ENCODE measurements around the gene SUMF1. TPM values are rescaled to one million over a fixed set of nuclear protein-coding genes. Genes with fewer than 3 reads are reported as not detected.

The SUMF1 gene
- total RNA-seq, 1 donor from 2014 or later, result 27.9 TPM

- DNase-seq (ENCODE audit: extremely low spot score, unreplicated experiment), result no peak
- peaks cover 16% of the 10 kb centered on the region for H3K27me3 Mint-ChIP-seq
- H3K4me1 Mint-ChIP-seq (ENCODE audit: unreplicated experiment), result no peaks in the 10 kb centered on the region
- no peak overlapping the region for H3K4me3 Mint-ChIP-seq
- H3K9me3 Mint-ChIP-seq, result no peaks in the 10 kb centered on the region
- H3K36me3 Mint-ChIP-seq, result no peaks in the 10 kb centered on the region
- no peak overlapping the region for H3K27ac Mint-ChIP-seq
- no peak for TF ChIP-seq CTCF (conservative IDR thresholded peaks at IDR 0.05)
Measured at GRCh38 chr3:4474683-4475490, 7.8 kb upstream of the SUMF1 start.

GRCh38 chr3:4472766-4473165 is 5.7 kb upstream of the SUMF1 start:
- Mint-ChIP-seq H3K4me3 (no peak overlapping the region), H3K27ac (no peak overlapping the region), H3K9me3 (no peaks in the 10 kb centered on the region), H3K36me3 (no peaks in the 10 kb centered on the region), H3K4me1 (ENCODE audit: unreplicated experiment) (no peaks in the 10 kb centered on the region), H3K27me3 (peaks cover 16% of the 10 kb centered on the region)
- no peak for TF ChIP-seq CTCF (conservative IDR thresholded peaks at IDR 0.05)
- DNase-seq (ENCODE audit: extremely low spot score, unreplicated experiment), result no peak

GRCh38 chr3:4472312-4472711 is 5.2 kb upstream of the SUMF1 start:
- no peak for TF ChIP-seq CTCF (conservative IDR thresholded peaks at IDR 0.05)
- Mint-ChIP-seq H3K9me3 (no peaks in the 10 kb centered on the region), H3K4me3 (no peak overlapping the region), H3K4me1 (ENCODE audit: unreplicated experiment) (peaks cover 4% of the 10 kb centered on the region), H3K27me3 (peaks cover 16% of the 10 kb centered on the region), H3K36me3 (no peaks in the 10 kb centered on the region), H3K27ac (no peak overlapping the region)
- no peak for DNase-seq (ENCODE audit: extremely low spot score, unreplicated experiment)

GRCh38 chr3:4471907-4472306 is 4.8 kb upstream of the SUMF1 start:
- TF ChIP-seq CTCF (conservative IDR thresholded peaks at IDR 0.05), result no peak
- no peak for DNase-seq (ENCODE audit: extremely low spot score, unreplicated experiment)
- H3K27me3 Mint-ChIP-seq, result peaks cover 15% of the 10 kb centered on the region
- no peak overlapping the region for H3K4me3 Mint-ChIP-seq
- no peaks in the 10 kb centered on the region for H3K9me3 Mint-ChIP-seq
- H3K4me1 Mint-ChIP-seq (ENCODE audit: unreplicated experiment), result peaks cover 6% of the 10 kb centered on the region
- H3K36me3 Mint-ChIP-seq, result no peaks in the 10 kb centered on the region
- H3K27ac Mint-ChIP-seq, result no peak overlapping the region

- H3K27ac Mint-ChIP-seq, result peak overlapping the region; percentile 94
- no peaks in the 10 kb centered on the region for H3K36me3 Mint-ChIP-seq
- no peaks in the 10 kb centered on the region for H3K9me3 Mint-ChIP-seq
- H3K4me1 Mint-ChIP-seq (ENCODE audit: unreplicated experiment), result peaks cover 13% of the 10 kb centered on the region
- TF ChIP-seq CTCF (conservative IDR thresholded peaks at IDR 0.05), result no peak
- no peaks in the 10 kb centered on the region for H3K27me3 Mint-ChIP-seq
- DNase-seq (ENCODE audit: extremely low spot score, unreplicated experiment), result no peak
- peak overlapping the region; percentile 95 for H3K4me3 Mint-ChIP-seq
Measured at GRCh38 chr3:4467522-4467867, 426 bp upstream of the SUMF1 start.

All from type B pancreatic cell (in vitro differentiated cells).